Right lobe of liver (tissue), 6 donors: ENCODE data around the gene ATP6AP2. TPM values are rescaled to one million over a fixed set of nuclear protein-coding genes. Genes with fewer than 3 reads are reported as not detected.
A peak's percentile ranks its signal among the peaks of the same experiment; 100 is the strongest.

Experiments
- ATAC-seq, 4 donors: fragments of 200-7000 bp; cut with Tn5 transposase; one replicate each; pipeline ENCODE4 v1.9.1; 2020; ENCODE audit warnings: mild to moderate bottlenecking in 4 of 4, moderate library complexity in 4 of 4
- DNase-seq, 3 donors: peaks; one replicate each; pipeline ENCODE4 v3.0.0-alpha.2; 2020
- H3K27ac ChIP-seq, 3 donors: fragments of 200-600 bp; one replicate each; pipeline ENCODE4 v1.8.0; 2022
- H3K27me3 ChIP-seq, 2 donors: fragments of 200-600 bp; one replicate each; pipeline ENCODE4 v1.8.0; 2022
- H3K36me3 ChIP-seq, 4 donors: fragments of 200-600 bp; sonication (generic) in 1 of 4; one replicate each; pipeline versions ENCODE4 v1.5.1 to v1.8.0; 2017 to 2022; ENCODE audit warnings: control low read depth in 1 of 4
- H3K4me1 ChIP-seq, 4 donors: fragments of 200-600 bp; sonication (generic) in 1 of 4; one replicate each; pipeline versions ENCODE4 v1.5.1 to v1.8.0; 2017 to 2022; ENCODE audit warnings: control low read depth in 1 of 4
- H3K4me3 ChIP-seq, 3 donors: fragments of 200-600 bp; one replicate each; pipeline ENCODE4 v1.8.0; 2022
- H3K9me3 ChIP-seq, 4 donors: fragments of 200-600 bp; sonication (generic) in 1 of 4; one replicate each; pipeline versions ENCODE4 v1.5.1 to v1.8.0; 2017 to 2022; ENCODE audit warnings: control low read depth in 1 of 4
- CTCF ChIP-seq, 4 donors: fragments of 200-600 bp in 3 of 4; fragments of 450-650 bp in 1 of 4; IDR thresholded peaks; one replicate each; pipeline versions ENCODE4 v1.5.1 to v1.8.0; 2016 to 2022; ENCODE audit warnings: antibody characterized with exemption in 4 of 4, mild to moderate bottlenecking in 2 of 4
- POLR2A ChIP-seq: fragments of 450-650 bp; IDR thresholded peaks from one replicate; pipeline ENCODE4 v1.6.1; 2017; ENCODE audit warnings: antibody characterized with exemption, mild to moderate bottlenecking
- WGBS: methylation state at CpG from one replicate; pipeline ENCODE4 v1.1.6; 2018; ENCODE audit warnings: low coverage, low lambda C conversion rate; ENCODE audit not compliant: insufficient coverage; ENCODE audit errors: missing lambda C conversion rate; 5-methylcytosine and 5-hydroxymethylcytosine counted together
- intact Hi-C, 2 donors: fragments of 100-400 bp; cut with DNase I; formaldehyde crosslinking; loops; one replicate each; pipeline versions ENCODE4 v1.11.2 to v1.14.1; 2022
- long read RNA-seq: library from polyadenylated mRNA; unstranded; transcript quantifications from one replicate; pipeline ENCODE4 v2.0.0, GENCODE V29; 2019
- total RNA-seq, 6 experiments: library from RNA; depleted of rRNA in 2 of 6; stranded (reverse); fragments of >200 nt in 2 of 6; fragmentation: NEBNext Ultra II Directional in 3 of 6; extraction: Animal tissue kit (Norgen Biotek cat#: 25700) in 3 of 6; gene quantifications; one replicate each; pipeline versions ENCODE4 v1.1.0 to v1.2.4, GENCODE V29; 2016 to 2023
- donor health status: DM: no; HTN: yes; CAD: no.
- donor health status: DM: no; HTN: no; CAD: no.
- donor health status: DM: no; HTN: no; CAD: no.
- donor health status: DM: no; HTN: yes; CAD: no.
- donor health status: DM: no; HTN: yes; CAD: no.

ATP6AP2 gene
- total RNA-seq = 10 to 100 TPM; 44.0 to 63.1 (median 54.0) TPM
- long read RNA-seq, transcript ATP6AP2-217 (9 exons, 2,337 nt) = major isoform, 19 of 24 reads
- long read RNA-seq, partial matches to known transcripts = 2 of 24 reads
- long read RNA-seq, other reads (novel, unspliced or antisense) = 0 of 24 reads

- Histone ChIP-seq H3K4me3 (peak within 1 kb of the TSS; percentile 61 to 76 (median 71)), H3K4me1 (peaks cover 0 to 10% (median 0%) of the 10 kb centered on the region in 4 donors), H3K27me3 (no peaks in the 10 kb centered on the region), H3K27ac (peak within 1 kb of the TSS; percentile 68 to 83 (median 80)), H3K36me3 (no peaks in the 10 kb centered on the region), H3K9me3 (no peaks in the 10 kb centered on the region)
- ATAC-seq (peak; percentile 97 to 99 (median 98)), DNase-seq (peak; percentile 93 to 95 (median 93))
- intact Hi-C loops = no loop called here
- WGBS = 26% methylated on average over 7 of the region's 89 CpGs
- no peak for TF ChIP-seq CTCF (IDR thresholded peaks at IDR 0.05)
- TF ChIP-seq POLR2A = peak; percentile 87
Observed at GRCh38 chrX:40580537-40581335, at the start of gene ATP6AP2. Gene ATP6AP2, plus strand, starts transcription at chrX:40580970. Its CDS starts 96 bp downstream, at chrX:40581066.

GRCh38 chrX:40531056-40531826 lies 49.5 kb upstream of the ATP6AP2 start:
- Histone ChIP-seq H3K36me3 (no peaks in the 10 kb centered on the region), H3K27me3 (no peaks in the 10 kb centered on the region), H3K9me3 (no peaks in the 10 kb centered on the region), H3K4me3 (no peak overlapping the region), H3K27ac (no peak overlapping the region), H3K4me1 (no peaks in the 10 kb centered on the region)
- intact Hi-C loops = no loop called here
- DNase-seq (no peak), ATAC-seq (no peak)
- TF ChIP-seq POLR2A (no peak), CTCF (IDR thresholded peaks at IDR 0.05) (no peak)
- WGBS = 48% methylated on average over 11 of the region's 16 CpGs

GRCh38 chrX:40537310-40537709 lies 43.5 kb upstream of the ATP6AP2 start:
- no peak for DNase-seq
- no peak overlapping the region for H3K27ac ChIP-seq
- no peaks in the 10 kb centered on the region for H3K4me1 ChIP-seq
- no peaks in the 10 kb centered on the region for H3K9me3 ChIP-seq
- TF ChIP-seq CTCF (IDR thresholded peaks at IDR 0.05) = no peak
- no peak for TF ChIP-seq POLR2A
- intact Hi-C loops = no loop called here
- ATAC-seq = no peak
- WGBS = 64% methylated on average over 4 of the region's 4 CpGs
- H3K4me3 ChIP-seq = no peak overlapping the region
- no peaks in the 10 kb centered on the region for H3K27me3 ChIP-seq
- no peaks in the 10 kb centered on the region for H3K36me3 ChIP-seq

- TF ChIP-seq POLR2A (no peak), CTCF (IDR thresholded peaks at IDR 0.05) (no peak)
- no peaks in the 10 kb centered on the region for H3K4me1 ChIP-seq
- H3K36me3 ChIP-seq = no peaks in the 10 kb centered on the region
- WGBS = 62% methylated on average over 5 of the region's 5 CpGs
- intact Hi-C loops = no loop called here
- DNase-seq (no peak), ATAC-seq (no peak)
- H3K4me3 ChIP-seq = no peak overlapping the region
- no peak overlapping the region for H3K27ac ChIP-seq
- no peaks in the 10 kb centered on the region for H3K27me3 ChIP-seq
- H3K9me3 ChIP-seq = no peaks in the 10 kb centered on the region
Observed at GRCh38 chrX:40538406-40538805, 42.4 kb upstream of the ATP6AP2 start.
